CD14-positive monocyte (primary cell): ENCODE results near the gene MGAT5. TPM values are rescaled to one million over a fixed set of nuclear protein-coding genes. Genes with fewer than 3 reads are reported as not detected.

ENCODE experiments used
- DNase-seq, 3 donors: peaks; one replicate each; pipeline ENCODE4 v3.0.0-alpha.2; 2011 to 2022
- H2AFZ ChIP-seq: 2 replicates; pipeline ENCODE4 v1.6.0; 2012; ENCODE audit warnings: mild to moderate bottlenecking, low read depth, low read length, inconsistent platforms; ENCODE audit not compliant: insufficient read depth, poor library complexity, severe bottlenecking
- H3K27ac ChIP-seq, 2 donors: 1 replicate in 1 of 2; 2 replicates in 1 of 2; pipeline ENCODE4 v1.5.1; 2012 to 2013; ENCODE audit warnings: low read length in 2 of 2, control low read depth in 1 of 2, inconsistent platforms in 1 of 2, low read depth in 1 of 2, mild to moderate bottlenecking in 1 of 2
- H3K27me3 ChIP-seq, 2 donors: one replicate each; pipeline versions ENCODE4 v1.6.0 to v1.6.1; 2011 to 2013; ENCODE audit warnings: low read length in 2 of 2; ENCODE audit not compliant: control insufficient read depth in 2 of 2, insufficient read depth in 2 of 2
- H3K36me3 ChIP-seq, 2 donors: replicated peaks in 1 of 2; 1 replicate in 1 of 2; 2 replicates in 1 of 2; pipeline versions ENCODE4 v1.5.1 to v1.6.1; 2012 to 2013; ENCODE audit warnings: low read length in 2 of 2, control low read depth in 1 of 2, inconsistent platforms in 1 of 2, mild to moderate bottlenecking in 1 of 2; ENCODE audit not compliant: insufficient read depth in 2 of 2, control insufficient read depth in 1 of 2
- H3K4me1 ChIP-seq, 2 donors: 1 replicate in 1 of 2; 2 replicates in 1 of 2; pipeline versions ENCODE4 v1.5.1 to v1.6.1; 2012 to 2013; ENCODE audit warnings: low read length in 2 of 2, control low read depth in 1 of 2, inconsistent platforms in 1 of 2, mild to moderate bottlenecking in 1 of 2, moderate library complexity in 1 of 2; ENCODE audit not compliant: insufficient read depth in 2 of 2, control insufficient read depth in 1 of 2
- H3K4me2 ChIP-seq: replicated peaks from 2 replicates; pipeline ENCODE3; 2012; ENCODE audit warnings: low read length, moderate library complexity, mild to moderate bottlenecking; ENCODE audit not compliant: poor library complexity, severe bottlenecking; ENCODE audit errors: extremely low read depth
- H3K4me3 ChIP-seq, 3 experiments: fragments of 200-600 bp in 1 of 3; sonication (generic) in 1 of 3; replicated peaks in 1 of 3; 1 replicate in 2 of 3; 2 replicates in 1 of 3; pipeline ENCODE4 v1.5.1; 2011 to 2013; ENCODE audit warnings: low read length in 3 of 3, mild to moderate bottlenecking in 3 of 3, control low read depth in 2 of 3, low read depth in 2 of 3, inconsistent platforms in 1 of 3, moderate library complexity in 1 of 3
- H3K79me2 ChIP-seq: 2 replicates; pipeline ENCODE4 v1.6.0; 2012; ENCODE audit warnings: mild to moderate bottlenecking, control low read depth, inconsistent platforms, low read length, moderate library complexity; ENCODE audit not compliant: insufficient read depth
- H3K9ac ChIP-seq: 2 replicates; pipeline ENCODE4 v1.6.0; 2017; ENCODE audit warnings: low read length, mild to moderate bottlenecking; ENCODE audit not compliant: insufficient read depth, poor library complexity, severe bottlenecking
- H3K9me3 ChIP-seq, 2 donors: replicated peaks in 1 of 2; 1 replicate in 1 of 2; 2 replicates in 1 of 2; pipeline versions ENCODE4 v1.5.1 to v1.6.1; 2012 to 2013; ENCODE audit warnings: low read length in 2 of 2, control low read depth in 1 of 2; ENCODE audit not compliant: control insufficient read depth in 1 of 2, insufficient read depth in 1 of 2
- H4K20me1 ChIP-seq: 2 replicates; pipeline ENCODE4 v1.6.0; 2012; ENCODE audit warnings: mild to moderate bottlenecking, low read length, control low read depth, moderate library complexity; ENCODE audit not compliant: insufficient read depth
- H3K27ac Mint-ChIP-seq, 7 donors: one replicate each; pipeline ENCODE4 v1.8.0; 2020; ENCODE audit warnings: mild to moderate bottlenecking in 7 of 7, mixed read lengths in 7 of 7, moderate library complexity in 6 of 7, inconsistent platforms in 2 of 7
- H3K27me3 Mint-ChIP-seq, 3 donors: one replicate each; pipeline ENCODE4 v1.8.0; 2021 to 2022; ENCODE audit warnings: low read depth in 3 of 3, mild to moderate bottlenecking in 3 of 3, mixed read lengths in 3 of 3, moderate library complexity in 3 of 3, inconsistent platforms in 1 of 3
- H3K36me3 Mint-ChIP-seq, 2 donors: one replicate each; pipeline ENCODE4 v1.8.0; 2020; ENCODE audit warnings: mixed read lengths in 2 of 2, inconsistent platforms in 1 of 2, mild to moderate bottlenecking in 1 of 2
- H3K4me1 Mint-ChIP-seq: one replicate; pipeline ENCODE4 v1.8.0; 2020; ENCODE audit warnings: mild to moderate bottlenecking, mixed read lengths
- H3K4me3 Mint-ChIP-seq, 2 donors: one replicate each; pipeline ENCODE4 v1.8.0; 2020; ENCODE audit warnings: mild to moderate bottlenecking in 2 of 2, mixed read lengths in 2 of 2, moderate library complexity in 1 of 2
- H3K9me3 Mint-ChIP-seq, 7 donors: one replicate each; pipeline ENCODE4 v1.8.0; 2020 to 2022; ENCODE audit warnings: mixed read lengths in 7 of 7, mild to moderate bottlenecking in 6 of 7, moderate library complexity in 6 of 7, inconsistent platforms in 2 of 7
- WGBS: methylation state at CpG from one replicate; pipeline ENCODE4 v1.1.5; 2013; ENCODE audit warnings: missing lambda C conversion rate; ENCODE audit not compliant: insufficient coverage; 5-methylcytosine and 5-hydroxymethylcytosine counted together
- intact Hi-C, 2 donors: fragments of 100-400 bp; cut with micrococcal nuclease; formaldehyde crosslinking; loops; one replicate each; pipeline versions ENCODE4 v1.15.0 to v1.15.1; 2023
- polyA plus RNA-seq, 3 donors: library from polyadenylated mRNA; depleted of rRNA in 1 of 3; unstranded in 2 of 3; stranded (reverse) in 1 of 3; fragments of 300-500 nt in 2 of 3; fragments of >200 nt in 1 of 3; fragmentation: Illumina TruSeq in 2 of 3; gene quantifications; 1 replicate in 2 of 3; 2 replicates in 1 of 3; pipeline ENCODE4 v1.2.3, GENCODE V29; 2012 to 2021
- TF ChIP-seq, protein P1 (sequence below): fragments of 200-600 bp; IDR thresholded peaks from one replicate; pipeline ENCODE4 v1.8.0; 2022; ENCODE audit warnings: antibody characterized with exemption, mild to moderate bottlenecking

The MGAT5 gene
- polyA plus RNA-seq, 3 donors, result 1.9 to 6.6 (median 2.4) TPM

DNA sequence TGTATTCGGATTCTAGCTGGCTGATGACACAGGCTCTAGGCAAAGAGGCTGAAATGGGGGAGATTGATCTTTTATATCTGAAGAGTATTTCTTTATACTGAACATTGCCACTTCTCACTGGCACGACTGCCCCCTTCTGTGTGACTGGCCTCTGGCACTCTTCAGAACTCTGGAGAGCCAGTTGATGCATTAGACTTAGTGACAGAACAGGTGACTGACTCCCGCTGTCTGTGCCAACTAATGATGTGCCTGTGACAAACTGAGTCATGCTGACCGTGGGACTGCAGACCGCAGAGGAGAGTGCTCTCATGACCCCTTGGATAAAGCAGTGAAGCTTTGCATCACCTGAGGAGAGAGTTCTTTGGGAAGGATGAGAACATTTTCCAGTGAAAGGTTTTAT, 14.4 kb downstream of the MGAT5 start:
- Mint-ChIP-seq H3K27me3 (no peaks in the 10 kb centered on the region), H3K4me3 (no peak overlapping the region), H3K4me1 (no peaks in the 10 kb centered on the region), H3K36me3 (peaks cover 21 to 34% of the 10 kb centered on the region in 2 donors), H3K9me3 (no peaks in the 10 kb centered on the region), H3K27ac (no peak overlapping the region)
- Histone ChIP-seq H3K79me2 (no peaks in the 10 kb centered on the region), H3K4me3 (no peak overlapping the region), H3K27me3 (no peaks in the 10 kb centered on the region), H3K27ac (no peak overlapping the region), H3K9ac (no peak overlapping the region), H4K20me1 (no peaks in the 10 kb centered on the region), H3K9me3 (no peaks in the 10 kb centered on the region), H2AFZ (no peak overlapping the region), H3K36me3 (peaks cover 0 to 29% of the 10 kb centered on the region in 2 donors), H3K4me1 (no peaks in the 10 kb centered on the region), H3K4me2 (no peak overlapping the region)
- TF ChIP-seq, protein P1, sequence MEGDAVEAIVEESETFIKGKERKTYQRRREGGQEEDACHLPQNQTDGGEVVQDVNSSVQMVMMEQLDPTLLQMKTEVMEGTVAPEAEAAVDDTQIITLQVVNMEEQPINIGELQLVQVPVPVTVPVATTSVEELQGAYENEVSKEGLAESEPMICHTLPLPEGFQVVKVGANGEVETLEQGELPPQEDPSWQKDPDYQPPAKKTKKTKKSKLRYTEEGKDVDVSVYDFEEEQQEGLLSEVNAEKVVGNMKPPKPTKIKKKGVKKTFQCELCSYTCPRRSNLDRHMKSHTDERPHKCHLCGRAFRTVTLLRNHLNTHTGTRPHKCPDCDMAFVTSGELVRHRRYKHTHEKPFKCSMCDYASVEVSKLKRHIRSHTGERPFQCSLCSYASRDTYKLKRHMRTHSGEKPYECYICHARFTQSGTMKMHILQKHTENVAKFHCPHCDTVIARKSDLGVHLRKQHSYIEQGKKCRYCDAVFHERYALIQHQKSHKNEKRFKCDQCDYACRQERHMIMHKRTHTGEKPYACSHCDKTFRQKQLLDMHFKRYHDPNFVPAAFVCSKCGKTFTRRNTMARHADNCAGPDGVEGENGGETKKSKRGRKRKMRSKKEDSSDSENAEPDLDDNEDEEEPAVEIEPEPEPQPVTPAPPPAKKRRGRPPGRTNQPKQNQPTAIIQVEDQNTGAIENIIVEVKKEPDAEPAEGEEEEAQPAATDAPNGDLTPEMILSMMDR, result no peak
- 96% methylated on average over 4 of the region's 5 CpGs for WGBS
- intact Hi-C loops, result no loop called here
- no peak for DNase-seq

GRCh38 chr2:134269230-134269629, 15.4 kb downstream of the MGAT5 start:
- no peak overlapping the region for H2AFZ ChIP-seq
- no peaks in the 10 kb centered on the region for H3K4me1 Mint-ChIP-seq
- H3K27me3 ChIP-seq, result no peaks in the 10 kb centered on the region
- no peak for DNase-seq
- H3K9ac ChIP-seq, result no peak overlapping the region
- intact Hi-C loops, result no loop called here
- H3K4me3 ChIP-seq, result no peak overlapping the region
- no peak overlapping the region for H3K27ac Mint-ChIP-seq
- no peaks in the 10 kb centered on the region for H3K9me3 Mint-ChIP-seq
- H3K36me3 ChIP-seq, result peaks cover 0 to 29% of the 10 kb centered on the region in 2 donors
- TF ChIP-seq, protein P1, result no peak
- no peaks in the 10 kb centered on the region for H4K20me1 ChIP-seq
- H3K27ac ChIP-seq, result no peak overlapping the region
- H3K79me2 ChIP-seq, result no peaks in the 10 kb centered on the region
- H3K9me3 ChIP-seq, result no peaks in the 10 kb centered on the region
- no peak overlapping the region for H3K4me2 ChIP-seq
- H3K4me1 ChIP-seq, result no peaks in the 10 kb centered on the region
- H3K4me3 Mint-ChIP-seq, result no peak overlapping the region
- peaks cover 26 to 34% of the 10 kb centered on the region in 2 donors for H3K36me3 Mint-ChIP-seq
- WGBS, result no CpG with 5 or more reads among the region's 3 CpGs
- no peaks in the 10 kb centered on the region for H3K27me3 Mint-ChIP-seq
